22Rv1 (cell line): ENCODE results near the gene SLIT3.

Experiments used
- ZFX ChIP-seq: fragments of 450-650 bp; IDR thresholded peaks from 2 replicates; pipeline ENCODE4 v1.6.1; 2017; ENCODE audit warnings: antibody characterized with exemption, borderline replicate concordance
- TF ChIP-seq, protein P1 (sequence below): fragments of 450-650 bp; IDR thresholded peaks from 2 replicates; pipeline ENCODE4 v1.5.1; 2017; ENCODE audit warnings: mild to moderate bottlenecking

DNA sequence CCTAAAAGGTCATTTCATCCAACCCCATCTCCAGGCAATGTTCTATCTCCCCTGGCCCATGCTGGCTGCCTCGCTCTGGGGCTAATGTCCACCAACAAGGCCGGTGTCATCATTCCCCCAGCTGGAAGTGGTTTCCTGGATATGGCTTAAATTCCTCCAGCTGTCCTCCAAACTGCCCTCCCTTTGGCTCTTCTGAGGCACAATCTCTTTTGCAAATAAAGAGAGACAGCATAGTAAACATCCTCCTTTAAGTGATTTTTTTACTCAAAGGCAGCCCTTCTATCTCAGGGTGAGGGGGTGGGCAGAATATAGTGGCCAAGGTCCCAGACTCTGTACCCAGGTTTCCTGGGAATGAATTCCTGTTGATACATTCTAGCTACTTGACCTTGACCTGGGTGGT lies 604.3 kb downstream of the SLIT3 start:
- TF ChIP-seq, protein P1, sequence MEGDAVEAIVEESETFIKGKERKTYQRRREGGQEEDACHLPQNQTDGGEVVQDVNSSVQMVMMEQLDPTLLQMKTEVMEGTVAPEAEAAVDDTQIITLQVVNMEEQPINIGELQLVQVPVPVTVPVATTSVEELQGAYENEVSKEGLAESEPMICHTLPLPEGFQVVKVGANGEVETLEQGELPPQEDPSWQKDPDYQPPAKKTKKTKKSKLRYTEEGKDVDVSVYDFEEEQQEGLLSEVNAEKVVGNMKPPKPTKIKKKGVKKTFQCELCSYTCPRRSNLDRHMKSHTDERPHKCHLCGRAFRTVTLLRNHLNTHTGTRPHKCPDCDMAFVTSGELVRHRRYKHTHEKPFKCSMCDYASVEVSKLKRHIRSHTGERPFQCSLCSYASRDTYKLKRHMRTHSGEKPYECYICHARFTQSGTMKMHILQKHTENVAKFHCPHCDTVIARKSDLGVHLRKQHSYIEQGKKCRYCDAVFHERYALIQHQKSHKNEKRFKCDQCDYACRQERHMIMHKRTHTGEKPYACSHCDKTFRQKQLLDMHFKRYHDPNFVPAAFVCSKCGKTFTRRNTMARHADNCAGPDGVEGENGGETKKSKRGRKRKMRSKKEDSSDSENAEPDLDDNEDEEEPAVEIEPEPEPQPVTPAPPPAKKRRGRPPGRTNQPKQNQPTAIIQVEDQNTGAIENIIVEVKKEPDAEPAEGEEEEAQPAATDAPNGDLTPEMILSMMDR, result no peak
- TF ChIP-seq ZFX, result no peak
